ENCODE measurements around the gene DRD4. TPM values are rescaled to one million over a fixed set of nuclear protein-coding genes. Genes with fewer than 3 reads are reported as not detected.
"Not testable (repeated sequence)": the region's sequence is repeated elsewhere in the genome, so short reads cannot be mapped to it uniquely, and the experiment has no call there.

DRD4 gene
- total RNA-seq, 2 experiments from 2014 or later = 0.88 to 0.89 TPM

DNA sequence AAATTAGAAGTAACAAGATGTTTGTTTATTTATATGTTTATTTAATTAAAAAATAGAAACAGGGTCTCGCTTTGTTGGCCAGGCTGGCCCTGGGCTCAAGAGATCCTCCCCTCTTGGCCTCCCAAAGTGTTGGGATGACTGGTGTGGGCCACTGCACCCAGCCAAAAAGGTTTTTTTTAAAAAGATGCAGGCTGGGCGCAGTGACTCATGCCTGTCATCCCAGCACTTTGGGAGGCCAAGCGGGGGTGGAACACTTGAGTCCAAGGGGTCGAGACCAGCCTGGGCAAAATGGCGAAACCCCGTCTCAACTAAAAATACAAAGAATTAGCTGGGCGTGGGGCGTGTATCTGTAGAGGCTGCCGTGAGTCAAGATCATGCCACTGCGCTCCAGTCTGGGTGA lies 13.4 kb downstream of the DRD4 start:
- TF ChIP-seq, protein P1, sequence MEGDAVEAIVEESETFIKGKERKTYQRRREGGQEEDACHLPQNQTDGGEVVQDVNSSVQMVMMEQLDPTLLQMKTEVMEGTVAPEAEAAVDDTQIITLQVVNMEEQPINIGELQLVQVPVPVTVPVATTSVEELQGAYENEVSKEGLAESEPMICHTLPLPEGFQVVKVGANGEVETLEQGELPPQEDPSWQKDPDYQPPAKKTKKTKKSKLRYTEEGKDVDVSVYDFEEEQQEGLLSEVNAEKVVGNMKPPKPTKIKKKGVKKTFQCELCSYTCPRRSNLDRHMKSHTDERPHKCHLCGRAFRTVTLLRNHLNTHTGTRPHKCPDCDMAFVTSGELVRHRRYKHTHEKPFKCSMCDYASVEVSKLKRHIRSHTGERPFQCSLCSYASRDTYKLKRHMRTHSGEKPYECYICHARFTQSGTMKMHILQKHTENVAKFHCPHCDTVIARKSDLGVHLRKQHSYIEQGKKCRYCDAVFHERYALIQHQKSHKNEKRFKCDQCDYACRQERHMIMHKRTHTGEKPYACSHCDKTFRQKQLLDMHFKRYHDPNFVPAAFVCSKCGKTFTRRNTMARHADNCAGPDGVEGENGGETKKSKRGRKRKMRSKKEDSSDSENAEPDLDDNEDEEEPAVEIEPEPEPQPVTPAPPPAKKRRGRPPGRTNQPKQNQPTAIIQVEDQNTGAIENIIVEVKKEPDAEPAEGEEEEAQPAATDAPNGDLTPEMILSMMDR (IDR thresholded peaks at IDR 0.05) = no peak
- Mint-ChIP-seq H3K27me3 (no peaks in the 10 kb centered on the region), H3K4me3 (no peak overlapping the region), H3K4me1 (ENCODE audit: low read depth) (no peaks in the 10 kb centered on the region), H3K36me3 (ENCODE audit: low read depth) (peaks cover 18% of the 10 kb centered on the region), H3K27ac (no peak overlapping the region), H3K9me3 (no peaks in the 10 kb centered on the region)
- CTCF ChIA-PET = interaction anchor here (0.9 kb wide), 1 partner anchor 11 kb away, joined by 3 read pairs; no protein-coding TSS in a partner anchor
- ATAC-seq = no peak
- POLR2A ChIA-PET = no interaction called here
- intact Hi-C loops (cut with micrococcal nuclease) = no loop called here
- DNase-seq = no peak

GRCh38 chr11:653136-653535 lies 16.1 kb downstream of the DRD4 start:
- DNase-seq; POLR2A ChIA-PET; H3K4me3 Mint-ChIP-seq; H3K9me3 Mint-ChIP-seq; CTCF ChIA-PET; intact Hi-C loops (cut with micrococcal nuclease); H3K27me3 Mint-ChIP-seq; ATAC-seq; H3K4me1 Mint-ChIP-seq (ENCODE audit: low read depth); H3K27ac Mint-ChIP-seq: not testable (repeated sequence)
- H3K36me3 Mint-ChIP-seq (ENCODE audit: low read depth) = peaks cover 16% of the 10 kb centered on the region

- H3K36me3 Mint-ChIP-seq (ENCODE audit: low read depth) = peaks cover 14% of the 10 kb centered on the region
- H3K9me3 Mint-ChIP-seq = no peaks in the 10 kb centered on the region
- POLR2A ChIA-PET = no interaction called here
- H3K27ac Mint-ChIP-seq = no peak overlapping the region
- CTCF ChIA-PET = no interaction called here
- H3K4me3 Mint-ChIP-seq = no peak overlapping the region
- DNase-seq (no peak), ATAC-seq (no peak)
- H3K27me3 Mint-ChIP-seq = no peaks in the 10 kb centered on the region
- H3K4me1 Mint-ChIP-seq (ENCODE audit: low read depth) = no peaks in the 10 kb centered on the region
- TF ChIP-seq, protein P1 (IDR thresholded peaks at IDR 0.05) = no peak
- intact Hi-C loops (cut with micrococcal nuclease) = no loop called here
Measured at GRCh38 chr11:653837-654236, 16.8 kb downstream of the DRD4 start.

DNA sequence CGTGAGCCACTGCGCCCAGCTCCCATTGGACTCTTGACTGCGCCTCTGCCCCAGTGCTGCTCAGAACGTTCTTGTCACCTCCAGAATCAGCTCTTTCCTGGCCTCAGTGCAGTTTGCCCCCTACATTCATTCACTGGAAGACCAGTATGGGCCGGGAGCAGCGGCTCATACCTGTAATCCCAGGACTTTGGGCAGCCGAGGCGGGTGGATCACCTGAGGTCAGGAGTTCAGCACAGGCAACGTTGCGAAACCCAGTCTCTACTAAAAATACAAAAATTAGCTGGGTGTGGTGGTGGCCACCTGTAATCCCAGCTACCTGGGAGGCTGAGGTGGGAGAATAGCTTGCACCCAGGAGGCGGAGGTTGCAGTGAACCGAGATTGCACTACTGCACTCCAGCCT lies 17.4 kb downstream of the DRD4 start:
- CTCF ChIA-PET; H3K27me3 Mint-ChIP-seq; DNase-seq; POLR2A ChIA-PET; ATAC-seq; H3K27ac Mint-ChIP-seq; H3K4me3 Mint-ChIP-seq; H3K9me3 Mint-ChIP-seq; intact Hi-C loops (cut with micrococcal nuclease); H3K4me1 Mint-ChIP-seq (ENCODE audit: low read depth): not testable (repeated sequence)
- peaks cover 14% of the 10 kb centered on the region for H3K36me3 Mint-ChIP-seq (ENCODE audit: low read depth)

DNA sequence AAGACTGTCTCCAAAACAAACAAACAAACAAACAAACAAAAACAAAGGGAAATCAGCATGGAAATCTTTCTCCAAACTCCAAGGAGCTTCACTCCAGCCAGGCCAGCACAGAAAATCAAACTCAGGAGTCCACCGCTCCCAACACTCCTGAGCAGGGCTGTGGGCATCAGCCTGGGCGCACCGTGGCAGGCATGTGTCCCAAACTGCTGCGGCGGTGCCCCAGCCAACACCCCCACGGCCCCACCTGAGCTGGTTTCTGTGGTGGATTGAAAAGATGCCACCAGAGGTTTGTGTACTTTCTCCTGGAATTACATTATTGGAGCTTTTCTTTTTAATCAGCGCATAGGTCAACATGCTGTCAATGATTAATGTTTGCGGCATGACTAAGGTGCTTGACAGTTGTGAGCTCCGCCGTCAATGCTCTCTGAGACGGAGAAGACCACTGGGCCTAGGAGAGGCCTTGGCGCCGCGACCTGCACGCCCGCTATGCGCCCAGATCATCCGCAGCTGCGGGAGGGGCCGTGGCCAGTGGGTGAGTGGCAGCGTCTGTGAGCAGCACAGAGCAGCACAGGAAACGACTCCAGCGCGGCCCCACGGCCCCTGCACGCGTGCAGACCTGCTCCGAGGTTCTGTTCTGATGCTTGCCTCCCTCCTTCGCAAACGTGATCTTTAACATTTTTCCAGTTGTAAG lies 18.1 kb downstream of the DRD4 start:
- no peaks in the 10 kb centered on the region for H3K27me3 Mint-ChIP-seq
- ChIA-PET CTCF (no interaction called here), POLR2A (interaction anchor here (0.6 kb wide), 1 partner anchor 45 kb away, joined by 3 read pairs; no protein-coding TSS in a partner anchor)
- intact Hi-C loops (cut with micrococcal nuclease) = no loop called here
- peaks cover 11% of the 10 kb centered on the region for H3K36me3 Mint-ChIP-seq (ENCODE audit: low read depth)
- DNase-seq (no peak), ATAC-seq (no peak)
- no peak overlapping the region for H3K4me3 Mint-ChIP-seq
- H3K27ac Mint-ChIP-seq = no peak overlapping the region
- H3K4me1 Mint-ChIP-seq (ENCODE audit: low read depth) = no peaks in the 10 kb centered on the region
- H3K9me3 Mint-ChIP-seq = no peaks in the 10 kb centered on the region
- TF ChIP-seq, protein P1 (IDR thresholded peaks at IDR 0.05) = no peak

GRCh38 chr11:656426-656825 lies 19.4 kb downstream of the DRD4 start:
- Mint-ChIP-seq H3K4me3 (no peak overlapping the region), H3K4me1 (ENCODE audit: low read depth) (no peaks in the 10 kb centered on the region), H3K27ac (no peak overlapping the region), H3K27me3 (no peaks in the 10 kb centered on the region), H3K9me3 (no peaks in the 10 kb centered on the region), H3K36me3 (ENCODE audit: low read depth) (peaks cover 10% of the 10 kb centered on the region)
- TF ChIP-seq, protein P1 (IDR thresholded peaks at IDR 0.05) = no peak
- ChIA-PET POLR2A (interaction anchor here (0.6 kb wide), 1 partner anchor 151 kb away, joined by 3 read pairs; no protein-coding TSS in a partner anchor), CTCF (no interaction called here)
- intact Hi-C loops (cut with micrococcal nuclease) = no loop called here
- DNase-seq (no peak), ATAC-seq (no peak)

All from activated CD8-positive, alpha-beta T cell treated with anti-CD3 and anti-CD28 coated beads for 36 hours (primary cell).